NOMO-1 treated with dmso at 0.1 percent for 144 hours (cell line): Measurements from ENCODE around the gene NF2.
A peak's percentile ranks its signal among the peaks of the same experiment; 100 is the strongest.
"Not testable (repeated sequence)": the region's sequence is repeated elsewhere in the genome, so short reads cannot be mapped to it uniquely, and the experiment has no call there.

Experiments used
- DNase-seq: peaks from one replicate; lab custom pipeline; 2025; ENCODE audit not compliant: unreplicated experiment; lab: John Stamatoyannopoulos, UW

The NF2 gene

GRCh38 chr22:29596408-29596807 lies 7.0 kb upstream of the NF2 start:
- no peak for DNase-seq

DNA sequence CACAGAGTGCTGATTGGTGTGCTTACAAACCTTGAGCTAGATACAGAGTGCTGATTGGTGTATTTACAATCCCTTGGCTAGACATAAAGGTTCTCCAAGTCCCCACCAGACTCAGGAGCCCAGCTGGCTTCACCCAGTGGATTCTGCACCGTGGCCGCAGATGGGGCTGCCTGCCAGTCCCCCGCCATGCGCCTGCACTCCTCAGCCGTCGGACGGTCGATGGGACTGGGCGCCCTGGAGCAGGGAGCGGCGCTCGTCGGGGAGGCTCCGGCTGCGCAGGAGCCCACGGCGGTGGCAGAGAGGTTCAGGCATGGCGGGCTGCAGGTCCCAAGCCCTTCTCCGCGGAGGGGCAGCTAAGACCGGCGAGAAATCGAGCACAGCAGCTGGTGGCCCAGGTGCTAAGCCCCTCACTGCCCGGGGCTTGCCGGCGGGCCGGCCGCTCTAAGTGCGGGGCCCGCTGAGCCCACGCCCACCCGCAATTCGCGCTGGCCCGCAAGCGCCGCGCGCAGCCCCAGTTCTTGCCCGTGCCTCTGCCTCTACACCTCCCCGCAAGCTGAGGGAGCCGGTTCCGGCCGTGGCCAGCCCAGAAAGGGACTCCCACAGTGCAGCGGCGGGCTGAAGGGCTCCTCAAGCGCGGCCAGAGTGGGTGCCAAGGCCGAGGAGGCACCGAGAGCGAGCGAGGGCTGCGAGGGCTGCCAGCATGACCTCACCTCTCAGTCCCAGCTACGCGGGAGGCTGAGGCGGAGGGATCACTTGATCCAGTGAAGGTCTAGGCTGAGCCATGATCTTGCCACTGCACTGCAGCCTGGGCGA lies 5.4 kb upstream of the NF2 start:
- not testable (repeated sequence) for DNase-seq

DNA sequence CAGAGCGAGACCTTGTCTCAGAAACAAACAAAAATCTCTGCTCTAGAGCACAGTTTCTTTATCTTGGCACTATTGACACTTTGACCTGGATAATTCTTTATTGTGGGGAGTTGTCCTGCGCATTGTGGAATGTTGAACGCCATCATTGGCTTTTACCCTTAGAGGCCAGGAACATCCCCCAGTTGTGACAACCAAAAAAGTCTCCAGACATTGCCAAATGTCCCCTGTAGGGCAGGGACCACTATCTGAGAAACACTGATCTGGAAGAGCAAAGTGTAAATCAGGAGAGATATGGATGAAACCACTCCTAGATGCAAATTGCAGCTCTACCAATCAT lies 4.8 kb upstream of the NF2 start:
- no peak for DNase-seq

DNA sequence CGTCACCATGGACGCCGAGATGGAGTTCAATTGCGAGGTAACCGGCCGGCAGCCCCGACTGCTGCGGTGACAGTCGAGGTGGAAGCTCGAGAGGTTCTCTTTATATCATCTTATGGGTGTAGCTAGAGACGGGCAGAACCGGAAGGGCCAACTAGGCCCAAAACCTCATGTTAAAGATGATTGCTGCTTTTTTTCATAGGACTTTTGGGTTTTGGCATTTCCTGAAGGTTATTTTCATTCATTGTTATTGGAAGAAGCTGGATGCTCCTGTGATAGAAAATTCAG lies 585 bp downstream of the NF2 start:
- peak; percentile 17 for DNase-seq

- no peak for DNase-seq
Measured at GRCh38 chr22:29605527-29605850, 2.1 kb downstream of the NF2 start.

DNA sequence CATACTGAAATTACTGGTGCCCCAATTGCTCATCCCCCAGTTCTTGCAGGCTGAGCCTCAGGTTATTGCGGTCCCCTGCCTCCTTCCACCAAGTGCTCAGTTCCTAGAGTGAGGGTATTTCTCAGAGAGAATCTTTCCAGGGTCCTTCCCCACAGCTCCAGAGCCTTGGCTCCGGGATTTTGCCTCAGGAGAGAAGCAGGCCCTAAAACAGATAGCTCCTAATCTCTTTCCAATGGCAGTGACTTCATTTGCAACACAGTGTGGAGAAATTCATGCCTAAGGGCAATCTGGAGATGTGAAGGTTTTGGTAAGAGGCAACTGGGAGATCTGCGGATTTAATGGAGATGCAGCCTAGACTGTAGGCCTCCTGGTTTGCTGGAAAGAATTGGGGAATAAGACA lies 2.9 kb downstream of the NF2 start:
- DNase-seq = no peak

DNA sequence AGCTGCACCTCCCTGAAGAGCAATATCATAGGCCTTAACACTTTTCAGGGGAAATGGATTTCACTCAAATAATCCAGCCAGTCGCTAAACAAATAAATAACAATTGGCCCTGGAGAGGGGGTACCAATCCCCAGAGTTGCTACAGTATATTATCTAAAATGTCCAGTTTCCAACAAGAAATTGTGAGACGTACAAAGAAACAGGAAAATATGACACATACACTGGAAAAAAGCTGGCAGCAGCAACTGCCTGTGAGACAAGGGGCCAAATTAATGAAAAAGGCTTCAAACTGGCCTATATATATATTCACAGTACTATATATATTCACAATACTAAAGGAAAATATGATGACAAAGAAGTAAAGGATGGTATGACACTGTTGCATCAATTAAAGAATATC lies 4.0 kb downstream of the NF2 start:
- no peak for DNase-seq

GRCh38 chr22:29609139-29609538 lies 5.7 kb downstream of the NF2 start:
- no peak for DNase-seq

DNA sequence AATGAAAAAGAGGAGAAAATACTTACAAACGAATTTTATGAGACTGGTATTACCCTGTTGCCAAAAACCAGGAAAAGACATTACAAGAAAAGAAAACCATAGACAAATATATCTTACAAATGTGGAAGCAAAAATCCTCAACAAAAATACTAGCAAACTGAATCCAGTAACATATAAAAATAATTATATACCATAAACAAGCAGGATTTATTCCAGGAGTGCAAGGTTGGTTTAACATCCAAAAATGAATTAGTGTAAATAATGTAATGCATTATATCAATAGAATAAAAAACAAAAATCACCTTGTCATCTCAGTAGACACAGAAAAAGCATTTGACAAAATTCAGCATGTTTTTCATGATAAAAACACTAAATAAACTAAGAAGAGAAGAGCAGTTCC lies 7.3 kb downstream of the NF2 start:
- DNase-seq = no peak

DNA sequence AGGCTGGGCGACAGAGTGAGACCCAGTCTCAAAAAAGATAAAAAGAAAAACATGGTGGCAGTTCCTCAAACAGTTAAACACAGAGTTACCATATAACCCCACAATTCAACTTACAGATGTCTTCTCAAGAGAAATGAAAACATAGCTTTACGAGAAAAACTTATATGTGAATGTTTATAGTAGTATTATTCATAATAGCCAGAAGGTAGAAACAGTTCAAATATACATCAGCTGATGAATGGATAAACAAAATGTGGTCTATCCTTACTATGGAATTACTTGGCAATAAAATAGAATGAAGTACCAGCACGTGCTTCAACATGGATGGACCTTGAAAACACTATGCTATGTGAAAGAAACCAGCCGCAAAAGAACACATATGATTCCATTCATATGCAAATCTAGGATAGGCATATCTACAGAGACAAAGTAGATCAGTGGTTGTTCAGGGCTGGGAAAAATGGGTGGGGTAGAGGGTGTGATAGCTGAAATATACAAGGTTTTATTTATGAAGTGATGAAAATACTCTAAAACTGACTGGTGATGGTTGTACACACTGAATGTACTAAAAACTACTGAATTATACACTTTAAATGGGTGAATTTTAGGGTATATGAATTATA lies 12.4 kb downstream of the NF2 start:
- no peak for DNase-seq

DNA sequence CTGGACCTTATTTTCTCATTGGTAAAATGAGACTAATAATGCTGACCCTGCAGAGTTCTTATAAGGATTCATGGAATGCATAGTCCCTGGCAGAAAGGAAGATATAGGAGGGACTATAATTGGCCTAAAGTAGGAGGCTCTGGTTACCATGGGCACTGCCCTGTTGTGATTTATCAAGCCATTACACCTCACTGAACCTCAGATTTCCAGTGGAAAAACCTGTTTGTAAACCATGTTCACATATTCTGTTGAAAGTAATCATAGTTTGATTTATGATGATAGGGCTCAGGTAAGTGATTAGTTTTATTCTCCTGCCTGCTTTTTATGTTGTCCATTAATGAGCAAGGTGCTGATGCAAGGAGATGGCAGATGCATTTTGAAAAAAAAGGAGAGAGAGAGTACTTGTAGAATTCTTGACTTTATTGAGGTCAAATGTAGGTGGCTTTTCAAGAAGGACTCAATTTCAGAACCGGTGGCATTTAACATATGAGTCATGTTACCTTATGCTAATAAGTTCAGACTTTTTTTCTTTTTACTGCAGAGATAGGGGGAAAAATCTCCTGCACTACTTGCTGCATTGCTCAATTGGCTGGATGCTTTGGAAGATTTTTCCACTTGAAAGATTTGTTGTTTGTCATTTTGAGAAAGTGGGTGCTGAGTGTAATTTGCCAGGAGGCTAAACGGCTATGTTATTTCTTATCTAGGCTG lies 14.6 kb downstream of the NF2 start:
- DNase-seq = no peak

- DNase-seq = no peak
Measured at GRCh38 chr22:29621761-29622526, 18.5 kb downstream of the NF2 start.

DNA sequence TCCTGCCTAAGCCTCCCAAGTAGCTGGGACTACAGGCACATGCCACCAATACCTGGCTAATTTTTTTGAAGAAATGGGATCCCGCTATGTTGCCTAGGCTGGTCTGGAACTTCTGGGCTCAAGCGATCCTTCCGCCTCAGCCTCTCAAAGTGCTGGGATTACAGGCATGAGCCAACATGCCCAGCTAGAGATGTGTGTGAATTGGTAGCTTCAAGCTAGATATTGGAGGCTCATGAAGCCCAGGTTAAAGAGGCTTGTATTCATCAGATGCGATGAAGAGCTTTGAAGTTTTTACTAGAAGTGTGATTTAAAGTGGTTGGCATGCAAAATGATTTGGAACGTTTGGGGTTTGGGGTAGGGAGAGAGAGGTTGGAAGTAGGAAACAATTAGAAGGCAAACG lies 19.6 kb downstream of the NF2 start:
- DNase-seq = no peak

- no peak for DNase-seq
Measured at GRCh38 chr22:29623553-29624169, 20.2 kb downstream of the NF2 start.

- DNase-seq = peak; percentile 39
Measured at GRCh38 chr22:29625090-29625825, 21.8 kb downstream of the NF2 start.

DNA sequence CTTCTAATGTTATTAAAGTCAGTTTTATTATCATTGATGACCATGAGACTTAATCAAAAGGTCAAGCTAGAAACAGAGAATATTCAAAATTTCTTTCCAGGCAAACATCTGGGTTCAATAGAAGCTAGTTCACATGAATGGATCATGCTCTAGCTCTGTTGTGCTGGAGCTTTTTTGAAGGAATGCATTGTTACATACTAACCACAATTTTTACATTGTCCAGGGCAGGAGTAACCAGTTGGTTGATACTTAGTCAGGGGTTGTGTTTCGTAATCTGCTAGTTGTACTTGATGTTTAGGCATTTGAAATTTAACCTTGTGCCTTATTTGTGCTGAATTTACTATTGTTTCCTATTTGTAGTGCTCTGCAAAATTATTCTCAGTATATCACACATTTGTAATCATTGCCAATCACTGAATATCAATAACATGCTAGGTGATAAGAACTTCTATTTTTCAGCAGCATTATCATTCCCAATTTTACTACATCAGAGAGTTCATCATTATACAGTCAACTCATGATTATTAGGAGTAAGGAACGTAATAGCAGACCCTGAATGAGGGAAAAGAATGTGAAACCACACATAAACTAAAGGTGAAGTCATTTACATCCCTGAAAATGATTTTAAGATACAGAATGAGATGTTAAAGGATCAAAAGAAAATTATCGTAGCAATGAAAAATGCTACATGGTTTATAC lies 23.2 kb downstream of the NF2 start:
- DNase-seq = no peak

GRCh38 chr22:29627196-29627535 lies 23.7 kb downstream of the NF2 start:
- no peak for DNase-seq

GRCh38 chr22:29628996-29629902 lies 25.8 kb downstream of the NF2 start:
- DNase-seq = no peak

DNA sequence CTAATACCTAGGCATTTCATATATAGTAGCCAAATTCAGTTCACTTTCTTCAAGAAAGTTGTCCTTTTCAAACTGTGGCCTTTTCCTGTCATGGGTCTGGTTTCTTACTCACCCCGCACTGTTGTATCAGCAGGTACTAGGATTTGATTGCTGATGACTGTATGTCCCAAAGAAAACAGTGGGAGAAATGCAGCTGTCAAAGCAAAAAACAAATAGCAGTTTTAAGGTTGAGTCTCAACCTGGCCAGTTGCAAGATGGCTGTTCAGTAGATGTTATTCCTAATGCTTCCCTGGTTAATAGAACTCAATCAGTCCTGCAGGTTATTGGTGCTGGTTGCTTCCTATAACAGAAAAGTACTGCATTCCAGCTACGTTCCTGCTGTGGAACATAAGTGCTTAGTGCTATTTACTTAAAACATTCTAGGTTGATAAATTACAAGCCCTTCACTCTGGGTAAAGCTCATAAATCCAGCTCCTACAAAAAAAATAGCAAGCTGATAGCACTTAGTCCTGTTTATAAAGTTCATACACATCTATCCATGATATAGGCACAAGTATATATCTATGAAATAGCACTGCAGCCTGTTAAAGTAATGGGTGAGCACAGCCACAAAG lies 26.6 kb downstream of the NF2 start:
- DNase-seq = no peak
